OCI-M1 (cell line): ENCODE results near the gene BTG4.

ENCODE experiments used
- DNase-seq: peaks from one replicate; lab custom pipeline; 2025; lab: John Stamatoyannopoulos, UW

BTG4 gene

DNA sequence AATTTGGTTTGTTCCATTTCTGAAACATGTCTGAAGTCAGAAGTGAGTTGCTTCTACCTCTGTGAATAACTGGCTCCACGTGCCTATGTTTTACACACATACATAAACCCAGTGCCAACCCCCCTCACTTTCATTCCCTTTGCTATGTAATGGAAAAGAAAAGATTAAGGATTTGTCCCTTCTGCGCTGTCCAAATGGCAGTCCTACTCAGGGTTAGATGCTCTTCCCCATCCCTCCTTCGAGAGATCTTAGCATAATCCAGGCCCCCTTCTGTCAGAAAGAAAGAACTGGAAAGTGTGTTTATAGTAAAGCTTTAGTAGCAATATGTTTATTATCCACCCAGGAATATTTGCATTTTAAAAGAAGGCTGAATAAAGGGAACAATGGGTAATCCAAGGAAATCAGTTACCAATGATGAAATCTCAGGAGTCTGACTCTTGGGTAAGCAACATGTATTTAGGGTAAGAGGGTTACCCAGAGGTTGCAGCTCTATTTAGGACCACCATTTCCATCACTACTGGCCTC lies 25.2 kb upstream of the BTG4 start:
- DNase-seq = no peak

GRCh38 chr11:111535281-111535680 lies 23.1 kb upstream of the BTG4 start:
- no peak for DNase-seq

- no peak for DNase-seq
Measured at GRCh38 chr11:111532365-111532709, 20.2 kb upstream of the BTG4 start.

GRCh38 chr11:111531687-111532364 lies 19.6 kb upstream of the BTG4 start:
- peak; percentile 57 for DNase-seq

DNA sequence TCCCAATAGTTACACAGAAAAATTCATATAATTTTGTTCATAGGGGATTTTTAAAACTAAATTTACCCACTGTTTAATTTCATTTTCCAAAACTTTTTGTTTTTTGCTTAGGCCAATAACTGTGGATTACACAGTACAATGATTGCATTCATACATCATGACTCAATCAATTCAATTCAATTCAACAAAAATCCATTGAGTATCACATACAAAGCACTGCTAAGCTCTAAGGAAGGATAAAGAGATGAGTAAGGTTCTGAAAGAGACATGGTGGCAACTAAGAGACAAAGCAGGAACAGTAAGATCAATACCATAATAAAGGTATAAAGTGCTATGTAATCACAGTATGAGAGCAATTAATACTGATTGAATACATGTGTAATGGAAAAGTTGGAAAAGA lies 18.9 kb upstream of the BTG4 start:
- no peak for DNase-seq

- peak; percentile 32 for DNase-seq
Measured at GRCh38 chr11:111530091-111530490, 17.9 kb upstream of the BTG4 start.

DNA sequence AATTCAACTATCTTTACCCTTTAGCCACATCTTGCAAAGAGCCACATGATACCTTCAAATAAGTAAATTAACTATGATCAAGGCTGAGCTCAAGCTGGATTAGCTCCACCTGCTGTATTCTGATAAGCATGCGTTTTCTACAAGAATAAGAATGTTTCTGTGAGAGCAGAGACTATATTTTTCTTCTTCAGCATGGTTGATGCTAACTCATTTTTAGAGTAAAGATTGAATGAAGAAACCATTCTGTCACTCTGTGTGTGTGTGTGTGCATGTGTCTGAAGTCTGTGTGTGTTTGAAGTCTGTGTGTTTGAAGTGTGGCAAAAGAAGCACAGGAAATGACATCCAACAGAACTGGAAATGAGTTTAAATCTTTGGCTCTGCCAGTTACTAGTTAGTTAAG lies 16.4 kb upstream of the BTG4 start:
- peak; percentile 58 for DNase-seq

GRCh38 chr11:111527279-111527678 lies 15.1 kb upstream of the BTG4 start:
- DNase-seq = no peak

GRCh38 chr11:111526501-111526900 lies 14.3 kb upstream of the BTG4 start:
- no peak for DNase-seq

GRCh38 chr11:111525456-111525855 lies 13.3 kb upstream of the BTG4 start:
- DNase-seq = no peak

DNA sequence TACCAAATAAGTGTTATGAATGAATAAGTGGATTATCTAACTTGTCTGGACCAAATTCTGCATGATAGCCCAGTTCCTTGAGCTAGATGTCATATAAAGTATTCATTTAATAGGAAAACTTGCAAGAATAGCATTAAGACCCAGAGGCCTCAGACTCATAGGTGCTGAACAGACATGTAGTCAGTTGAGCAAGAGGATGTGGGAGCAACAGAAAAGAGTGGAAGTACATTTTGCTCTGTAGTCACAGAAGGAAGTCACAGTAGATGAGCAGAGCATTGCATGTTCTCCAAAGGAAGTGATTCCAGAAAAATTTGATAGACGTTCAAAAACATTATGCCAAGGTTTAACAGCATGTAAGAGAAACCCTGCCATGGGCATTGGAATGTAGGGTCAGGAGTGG lies 11.9 kb upstream of the BTG4 start:
- no peak for DNase-seq

GRCh38 chr11:111523343-111523742 lies 11.2 kb upstream of the BTG4 start:
- no peak for DNase-seq

DNA sequence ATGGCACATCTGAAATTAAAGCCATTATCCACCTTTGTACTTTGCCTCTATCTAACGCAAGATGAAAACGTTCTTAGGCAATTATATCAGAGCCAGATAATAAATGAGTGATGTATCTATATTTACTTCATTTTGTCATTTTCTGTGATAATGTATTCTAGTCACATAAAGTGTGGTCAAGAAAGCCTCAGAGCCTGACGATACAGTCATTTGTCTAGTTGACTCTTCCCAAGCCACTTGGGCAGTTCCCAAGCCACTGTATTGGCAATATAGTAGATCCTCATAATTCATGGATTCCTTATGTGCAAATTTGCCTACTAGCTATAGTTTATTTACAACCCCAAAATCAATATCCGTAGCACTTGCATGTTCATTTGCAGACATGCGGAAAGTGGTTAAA lies 10.2 kb upstream of the BTG4 start:
- no peak for DNase-seq

DNA sequence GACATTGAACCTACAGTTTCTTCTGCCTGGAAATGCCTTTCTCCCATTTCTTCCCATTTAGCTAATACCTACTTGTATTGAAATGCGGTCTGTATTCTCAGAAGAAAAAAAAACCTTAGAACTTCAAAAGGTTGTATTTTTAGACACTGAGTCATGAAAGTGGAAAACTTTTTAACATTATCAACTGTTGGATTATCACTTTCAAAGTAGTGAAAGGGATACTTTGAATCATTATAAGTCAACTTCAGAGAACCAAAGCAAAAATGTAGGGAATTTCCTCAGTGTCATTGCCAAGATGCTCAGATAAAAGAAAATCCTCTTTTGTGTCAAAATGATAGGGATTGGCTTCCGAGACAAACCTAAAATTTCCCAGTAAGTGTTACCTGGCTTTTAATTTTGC lies 8.9 kb upstream of the BTG4 start:
- DNase-seq = no peak

GRCh38 chr11:111520560-111520959 lies 8.4 kb upstream of the BTG4 start:
- no peak for DNase-seq

- no peak for DNase-seq
Measured at GRCh38 chr11:111518668-111519067, 6.5 kb upstream of the BTG4 start.

GRCh38 chr11:111515591-111515990 lies 3.4 kb upstream of the BTG4 start:
- DNase-seq = no peak

GRCh38 chr11:111514216-111515031 lies 2.2 kb upstream of the BTG4 start, which contains the start of gene HOATZ:
Gene HOATZ, plus strand, starts transcription at chr11:111514778. Its CDS starts 7 bp downstream, at chr11:111514785.
- no peak for DNase-seq

DNA sequence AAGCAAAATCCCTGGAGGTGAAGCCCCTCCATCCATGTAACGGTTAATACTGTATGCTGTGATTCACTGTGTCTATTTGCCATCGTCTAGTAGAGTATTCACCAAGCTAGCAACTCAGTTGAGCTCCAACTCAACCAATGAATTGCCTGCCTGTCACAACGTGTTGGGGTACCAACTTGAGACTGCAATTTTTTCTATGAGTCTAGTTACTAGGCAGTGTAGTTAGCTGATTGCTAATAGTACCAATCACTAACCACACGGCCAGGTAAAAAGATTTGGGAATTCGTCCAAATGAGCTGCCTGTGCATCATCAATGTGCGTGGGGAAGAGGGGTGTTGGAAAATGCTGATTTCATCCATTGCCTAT lies 1.0 kb upstream of the BTG4 start:
- no peak for DNase-seq

DNA sequence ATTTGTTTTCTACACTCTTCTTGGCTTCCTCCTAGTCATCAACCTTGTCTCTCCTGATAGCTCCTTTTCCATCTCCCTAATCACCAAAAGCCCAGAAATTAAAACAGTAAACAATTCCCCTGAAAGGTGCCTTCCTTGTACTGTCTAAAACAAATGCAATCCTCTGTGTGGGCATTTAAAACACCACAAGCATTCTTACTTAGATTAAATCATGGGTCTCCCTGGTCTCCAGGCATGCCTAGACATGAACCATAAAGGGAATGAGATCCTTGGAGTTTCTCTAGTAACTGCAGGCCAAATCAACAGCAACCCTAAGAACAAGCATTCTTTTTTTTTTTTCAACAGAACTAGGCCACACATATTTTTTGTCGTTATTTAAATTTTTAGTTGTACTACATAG lies 1.9 kb downstream of the BTG4 start:
- no peak for DNase-seq

GRCh38 chr11:111502611-111503010 lies 9.6 kb downstream of the BTG4 start:
- DNase-seq = no peak

GRCh38 chr11:111500481-111500880 lies 11.7 kb downstream of the BTG4 start:
- DNase-seq = no peak

DNA sequence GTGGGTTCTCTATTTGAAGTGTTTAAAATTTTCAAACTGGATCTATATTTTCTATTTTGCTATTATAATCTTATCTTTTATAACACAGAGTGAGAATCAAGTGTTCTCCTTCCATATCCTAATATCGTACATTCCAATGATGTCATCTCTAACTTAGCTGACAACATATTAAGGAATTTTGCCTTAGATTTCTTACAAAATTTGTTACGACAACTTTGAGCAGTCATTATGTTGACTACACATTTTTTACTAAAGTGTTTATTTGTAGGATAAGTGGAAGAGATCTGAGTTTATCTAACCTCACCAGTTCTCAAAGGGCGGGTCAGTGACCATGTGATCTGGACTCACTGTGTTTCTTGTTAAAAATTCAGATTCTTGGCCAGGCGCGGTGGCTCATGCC lies 12.7 kb downstream of the BTG4 start:
- DNase-seq = no peak

GRCh38 chr11:111494040-111494439 lies 18.1 kb downstream of the BTG4 start:
- DNase-seq = no peak
